Skin of body (tissue), 2 donors: ENCODE data around the gene FBXO10. TPM values are rescaled to one million over a fixed set of nuclear protein-coding genes. Genes with fewer than 3 reads are reported as not detected.
A peak's percentile ranks its signal among the peaks of the same experiment; 100 is the strongest.
"Not testable (repeated sequence)": the region's sequence is repeated elsewhere in the genome, so short reads cannot be mapped to it uniquely, and the experiment has no call there.

Source experiments
- DNase-seq: peaks from one replicate; lab custom pipeline; 2025; lab: John Stamatoyannopoulos, UW
- total RNA-seq: library from RNA; depleted of rRNA; stranded (reverse); fragments of >200 nt; gene quantifications from one replicate; pipeline ENCODE4 v1.2.3, GENCODE V29; 2014

FBXO10 gene
- 6.3 TPM for total RNA-seq

- DNase-seq = peak; percentile 61
Observed at GRCh38 chr9:37575921-37576721, at the start of gene FBXO10. Gene FBXO10, minus strand, starts transcription at chr9:37576380. Its CDS starts 34,612 bp downstream, at chr9:37541768.

- DNase-seq = no peak
Observed at GRCh38 chr9:37625758-37626147, 49.6 kb upstream of the FBXO10 start.

DNA sequence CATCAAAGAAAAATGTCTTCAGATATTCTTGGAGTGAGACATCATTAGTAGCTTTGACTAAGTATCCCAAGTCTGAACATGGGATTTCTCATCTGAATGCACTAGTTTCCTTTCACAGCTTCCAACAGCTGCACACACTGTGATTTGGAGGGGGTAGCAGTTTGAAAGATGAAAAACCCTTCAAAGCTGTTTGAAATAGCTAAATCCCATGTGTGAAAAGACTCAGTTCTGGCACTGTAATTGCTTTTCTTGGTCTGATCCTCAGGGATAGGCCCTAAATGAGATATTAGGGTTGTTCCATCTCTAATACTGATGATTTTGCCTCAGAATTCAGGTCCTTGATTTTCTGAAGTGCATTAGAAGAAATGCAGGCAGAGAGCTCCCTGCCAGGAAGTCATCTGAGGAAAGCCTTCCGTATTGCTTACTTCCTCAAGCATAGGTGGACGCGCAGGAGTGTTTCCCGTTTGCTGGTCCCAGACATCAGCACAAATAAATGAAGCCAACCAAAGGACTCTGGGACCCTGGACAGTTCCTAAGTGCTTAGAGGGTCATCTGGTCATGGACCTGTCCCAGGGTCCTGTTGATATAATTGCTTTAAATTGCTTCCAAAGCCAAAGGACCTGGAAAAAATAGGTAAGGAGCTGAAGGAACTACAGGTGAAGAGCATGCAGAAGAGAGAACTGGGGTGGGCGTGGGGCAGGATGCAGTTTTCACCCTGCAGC, 49.0 kb upstream of the FBXO10 start:
- DNase-seq = no peak

- no peak for DNase-seq
Observed at GRCh38 chr9:37624073-37624472, 47.9 kb upstream of the FBXO10 start.

- DNase-seq = no peak
Observed at GRCh38 chr9:37623267-37623666, 47.1 kb upstream of the FBXO10 start.

GRCh38 chr9:37622462-37622861, 46.3 kb upstream of the FBXO10 start:
- DNase-seq = peak; percentile 12

DNA sequence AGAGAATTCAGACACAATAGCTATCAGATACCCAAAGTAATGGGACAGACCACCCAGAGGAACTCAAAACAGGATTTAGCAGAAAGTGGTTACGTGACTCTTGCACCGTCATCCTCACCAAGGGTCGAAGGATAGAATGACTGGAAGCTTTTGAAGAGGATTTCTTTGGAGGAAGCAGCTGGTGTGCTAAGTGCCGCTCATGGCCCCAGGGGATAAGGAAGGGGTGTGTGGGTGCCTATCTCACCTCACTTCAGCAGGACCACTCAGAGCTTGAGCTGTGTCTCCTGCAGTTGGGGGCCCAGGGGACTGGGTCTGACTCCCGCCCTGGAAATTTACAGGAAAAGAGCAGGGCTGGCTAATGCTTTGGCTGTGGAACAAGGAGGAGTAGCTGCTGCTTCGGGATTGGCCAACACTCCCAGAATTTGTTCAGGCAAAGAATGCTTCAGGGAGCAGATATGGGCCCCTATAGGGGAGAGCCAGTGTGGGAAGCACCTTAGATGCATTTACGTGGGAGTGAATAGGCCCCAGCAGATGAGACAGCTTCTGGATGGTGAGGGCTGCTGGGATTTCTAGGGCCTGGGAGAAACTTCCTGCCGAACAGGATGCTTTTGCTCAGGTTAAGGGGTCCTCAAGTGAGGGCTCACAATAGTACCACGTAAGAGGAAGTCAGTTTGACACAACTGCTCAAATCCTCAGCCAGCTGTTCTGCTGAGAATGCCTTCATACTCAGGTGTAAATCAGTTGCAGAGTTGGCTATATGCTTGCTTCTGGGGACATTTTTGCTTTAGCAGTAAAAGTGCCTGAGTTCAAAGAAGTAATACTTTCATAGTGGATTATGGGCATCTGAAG, 45.3 kb upstream of the FBXO10 start:
- DNase-seq = peak; percentile 2

DNA sequence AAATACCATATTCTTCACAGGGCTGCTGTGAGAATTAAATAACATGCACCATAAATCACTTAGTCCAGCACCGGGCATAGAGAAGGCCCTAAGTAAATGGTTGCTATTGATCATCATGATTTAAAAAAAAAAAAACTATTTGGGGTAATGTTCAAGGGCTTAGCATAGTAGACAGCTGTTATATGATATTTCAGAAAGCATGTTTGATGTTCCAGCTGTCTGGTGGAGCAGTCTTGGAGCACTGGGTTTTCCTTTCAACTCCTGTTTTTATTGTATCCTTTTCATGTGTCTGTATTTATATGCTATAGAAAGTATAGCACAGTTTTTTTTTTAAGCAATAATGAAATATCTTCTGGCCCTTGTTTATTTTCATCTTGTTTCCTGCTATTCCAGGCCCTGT, 44.2 kb upstream of the FBXO10 start:
- DNase-seq = no peak

DNA sequence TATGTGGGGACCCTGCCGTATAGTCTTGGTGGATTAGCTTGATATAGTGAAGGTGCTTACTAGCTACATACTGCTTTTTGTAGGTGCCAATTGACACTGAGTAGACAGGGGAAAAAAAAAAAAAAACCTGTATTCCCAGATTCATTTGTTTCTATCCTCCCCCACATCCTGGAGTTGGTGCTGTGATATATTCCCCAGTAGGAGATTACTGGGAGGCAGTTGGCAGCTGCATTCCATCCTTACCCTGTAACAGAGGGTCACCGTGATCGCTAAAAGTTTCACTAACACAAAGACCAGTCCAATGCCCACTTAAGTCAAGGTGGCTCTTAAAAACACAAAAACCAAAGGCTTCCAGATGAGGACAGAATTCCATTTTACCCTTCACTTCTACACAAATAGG, 43.6 kb upstream of the FBXO10 start:
- DNase-seq = no peak

- DNase-seq = no peak
Observed at GRCh38 chr9:37618817-37619216, 42.6 kb upstream of the FBXO10 start.

DNA sequence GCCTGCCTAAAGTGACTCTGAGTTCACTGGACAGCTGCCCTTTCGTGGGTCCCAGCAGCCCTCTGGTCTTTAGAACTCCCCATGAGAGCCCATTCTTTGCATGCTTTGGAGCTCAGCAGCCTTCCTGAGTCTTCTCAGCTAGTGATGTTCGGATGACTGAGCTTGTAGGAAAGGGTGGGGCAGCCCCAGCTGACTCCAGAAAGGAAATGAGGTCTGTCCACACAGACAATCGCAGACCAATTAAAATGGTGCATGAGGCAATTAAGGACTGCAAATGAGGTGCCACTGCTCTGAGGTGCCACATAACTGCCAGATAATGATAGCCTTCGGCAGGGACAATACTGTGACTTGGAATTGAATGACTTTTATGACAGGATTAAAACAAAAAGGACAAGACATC, 41.7 kb upstream of the FBXO10 start:
- no peak for DNase-seq

DNA sequence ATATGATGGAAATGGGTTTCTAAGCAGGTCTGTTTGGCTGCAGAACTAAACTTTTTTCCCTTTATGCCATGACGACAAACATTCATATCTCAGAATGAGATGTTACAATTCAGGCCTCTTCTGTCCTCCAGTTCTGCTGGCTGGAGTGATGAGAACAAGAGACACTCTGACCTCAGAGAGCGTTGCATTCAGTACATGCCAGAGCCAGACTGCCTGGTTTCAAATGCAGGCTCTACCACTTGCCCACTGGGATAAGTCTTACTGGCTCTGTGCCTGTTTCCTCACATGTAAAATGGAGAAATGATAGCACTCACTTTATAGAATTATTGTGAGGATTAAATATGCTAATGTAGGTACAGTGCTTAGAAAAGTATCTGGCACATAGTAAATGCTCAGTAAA, 41.0 kb upstream of the FBXO10 start:
- DNase-seq = no peak

DNA sequence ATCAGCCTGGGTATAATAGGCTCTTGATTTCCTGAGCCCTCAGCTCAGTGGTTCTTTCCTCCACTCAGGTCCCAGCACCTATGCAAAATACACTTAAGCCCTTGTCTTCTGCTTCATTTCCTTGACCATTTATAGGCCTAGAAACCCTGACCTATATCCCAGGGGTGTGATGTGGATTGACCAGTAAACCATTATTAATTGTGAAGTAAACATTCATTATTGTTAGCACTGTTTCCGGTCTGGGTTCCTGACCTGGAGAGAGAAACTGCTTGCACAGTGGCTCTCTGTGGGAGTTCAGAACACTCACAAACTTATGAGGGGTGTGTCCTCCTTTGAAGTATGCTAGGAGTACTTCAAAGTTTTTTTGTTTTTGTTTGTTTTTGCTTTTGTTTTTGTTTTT, 35.8 kb upstream of the FBXO10 start:
- no peak for DNase-seq

- no peak for DNase-seq
Observed at GRCh38 chr9:37611014-37611413, 34.8 kb upstream of the FBXO10 start.

GRCh38 chr9:37609735-37610397, 33.7 kb upstream of the FBXO10 start:
- DNase-seq = no peak

GRCh38 chr9:37608250-37608649, 32.1 kb upstream of the FBXO10 start:
- DNase-seq = no peak

DNA sequence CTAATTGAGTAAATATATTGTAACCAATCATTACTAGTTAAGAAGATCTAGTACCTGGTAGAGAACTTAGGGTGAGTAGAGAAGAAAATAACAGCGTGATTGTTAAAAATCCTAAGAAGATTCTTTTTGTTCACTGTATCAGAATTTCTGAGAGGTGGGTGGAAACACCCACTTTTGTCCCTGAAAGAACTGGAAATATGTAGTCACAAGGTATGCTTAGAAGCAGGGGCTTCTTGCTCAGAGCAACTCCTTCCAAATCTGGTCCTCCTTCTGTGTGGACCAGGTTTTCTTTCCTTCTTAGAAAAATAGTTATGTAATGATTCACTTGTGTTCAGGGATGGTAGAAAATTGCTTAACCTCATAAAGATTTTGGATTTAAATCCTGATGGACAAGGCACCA, 28.1 kb upstream of the FBXO10 start:
- DNase-seq = no peak

DNA sequence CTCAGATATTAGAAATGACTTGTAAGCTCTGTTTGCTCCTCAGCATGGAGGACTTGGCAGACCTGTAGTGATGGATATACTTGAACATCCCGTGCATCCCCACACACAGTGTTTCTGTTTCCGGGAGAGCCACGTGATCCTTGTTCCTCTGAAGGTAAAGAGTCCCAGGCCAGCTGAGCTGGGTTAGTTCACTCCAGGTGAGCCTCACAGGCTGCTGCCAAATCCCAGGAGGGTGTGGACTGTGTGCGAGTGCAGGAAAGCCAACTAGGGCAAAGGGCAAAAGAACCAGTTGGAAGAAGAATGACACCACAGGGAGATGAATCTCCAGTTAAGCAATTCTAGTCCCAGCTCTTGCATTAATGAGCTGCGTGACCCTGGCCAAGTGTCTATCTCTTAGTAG, 26.6 kb upstream of the FBXO10 start:
- DNase-seq = no peak

GRCh38 chr9:37602061-37602460, 25.9 kb upstream of the FBXO10 start:
- DNase-seq = not testable (repeated sequence)

DNA sequence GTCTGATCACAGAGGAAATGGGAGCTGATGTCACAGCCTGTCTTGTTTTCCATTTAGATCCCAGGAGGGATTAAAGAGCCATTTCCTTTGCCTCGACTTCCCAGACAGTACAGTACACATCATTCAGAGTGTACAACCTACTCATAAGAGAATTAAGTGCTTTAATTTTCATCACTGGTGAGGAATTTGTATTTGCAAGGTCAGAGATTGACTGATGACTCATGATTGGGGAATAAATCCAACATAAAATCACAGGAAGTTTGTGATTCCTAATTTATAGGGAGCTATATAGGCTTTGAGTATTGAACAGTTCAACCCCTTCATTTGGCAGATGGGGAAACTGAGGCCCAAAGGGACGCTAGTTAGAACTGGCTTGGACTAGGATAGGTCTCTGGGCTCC, 20.3 kb upstream of the FBXO10 start:
- DNase-seq = no peak

DNA sequence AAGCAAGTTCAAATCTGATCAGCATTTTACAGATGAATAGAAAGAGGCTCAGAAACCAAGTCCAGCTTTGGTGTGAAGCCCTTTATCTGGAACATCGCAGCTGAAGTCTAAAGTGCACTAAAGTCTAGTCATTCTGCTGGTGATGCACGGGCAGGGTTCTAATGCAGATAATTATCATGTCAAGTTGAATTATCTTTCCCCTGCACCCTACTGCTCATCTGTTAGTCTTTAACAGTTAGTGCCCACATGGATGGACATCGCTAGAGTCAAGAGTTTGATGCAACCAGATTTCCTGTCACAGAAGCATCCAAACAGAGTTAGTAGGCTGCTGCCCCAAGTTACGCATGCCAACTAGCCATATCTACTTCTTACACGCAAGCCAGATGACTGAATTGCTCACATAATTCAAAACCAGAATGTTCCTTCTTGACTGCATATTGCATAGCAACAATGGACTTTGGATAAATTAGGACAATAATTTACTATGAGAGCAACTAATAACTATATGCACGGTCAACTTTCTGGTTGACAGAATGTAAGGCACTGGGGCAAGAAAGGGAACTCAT, 17.8 kb upstream of the FBXO10 start:
- no peak for DNase-seq
